ENCODE data around the gene RAB3A. TPM values are rescaled to one million over a fixed set of nuclear protein-coding genes. Genes with fewer than 3 reads are reported as not detected.

RAB3A gene
- total RNA-seq, 1 experiment from 2014 or later = 2.7 TPM

DNA sequence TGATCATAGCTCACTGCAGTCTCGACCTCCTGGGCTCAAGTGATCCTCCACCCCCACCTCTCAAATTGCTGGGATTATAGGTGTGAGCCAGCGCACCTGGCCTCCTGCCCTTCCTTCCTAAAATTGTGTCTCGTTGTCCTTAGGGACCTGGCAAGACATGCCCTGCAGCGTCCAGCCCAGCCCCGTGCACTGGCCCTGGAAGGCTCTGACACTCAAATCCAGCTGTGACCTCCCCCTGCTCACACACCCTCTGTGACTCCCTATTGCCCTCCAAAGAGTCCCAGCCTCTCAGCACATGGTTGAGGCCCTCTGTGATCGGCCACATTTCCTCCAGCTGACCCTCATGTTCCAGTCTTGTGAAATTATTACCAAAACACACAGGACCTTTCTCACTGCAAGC lies 5.9 kb downstream of the RAB3A start:
- no peak for DNase-seq (ENCODE audit: low spot score)

DNA sequence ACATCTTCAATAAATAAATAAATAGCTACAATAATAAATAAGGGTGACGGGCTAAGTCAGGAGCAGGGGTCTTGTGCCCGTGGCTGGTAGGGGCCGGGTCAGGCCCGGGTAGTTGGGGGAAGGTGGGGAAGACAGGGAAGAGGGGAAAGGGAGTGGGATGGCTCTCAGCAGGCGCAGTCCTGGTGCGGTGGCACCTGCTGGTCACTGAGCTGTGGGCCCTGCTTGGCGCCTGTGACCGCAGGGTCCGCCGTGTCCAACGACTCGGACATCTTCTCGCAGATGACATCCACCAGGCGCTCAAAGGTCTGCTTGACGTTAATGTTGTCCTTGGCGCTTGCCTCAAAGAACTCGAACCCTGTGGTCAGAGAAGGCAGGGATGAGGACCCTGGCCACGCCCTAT lies 6.5 kb downstream of the RAB3A start:
- no peak for DNase-seq (ENCODE audit: low spot score)

DNA sequence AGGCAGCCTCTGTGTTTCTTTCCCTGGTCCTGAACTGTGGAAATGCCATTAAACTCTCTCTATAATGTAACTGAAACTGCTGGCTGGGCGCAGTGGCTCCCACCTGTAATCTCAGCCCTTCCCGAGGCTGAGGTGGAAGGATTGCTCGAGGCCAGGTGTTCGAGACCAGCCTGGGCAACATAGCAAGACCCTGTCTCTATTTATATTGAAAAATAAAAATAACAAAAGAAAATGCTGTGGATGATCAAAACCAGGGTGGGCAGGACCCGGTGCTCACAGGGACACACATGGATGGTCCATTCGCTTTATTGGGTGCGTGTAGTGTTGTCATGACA lies 7.4 kb downstream of the RAB3A start:
- DNase-seq (ENCODE audit: low spot score) = no peak

DNA sequence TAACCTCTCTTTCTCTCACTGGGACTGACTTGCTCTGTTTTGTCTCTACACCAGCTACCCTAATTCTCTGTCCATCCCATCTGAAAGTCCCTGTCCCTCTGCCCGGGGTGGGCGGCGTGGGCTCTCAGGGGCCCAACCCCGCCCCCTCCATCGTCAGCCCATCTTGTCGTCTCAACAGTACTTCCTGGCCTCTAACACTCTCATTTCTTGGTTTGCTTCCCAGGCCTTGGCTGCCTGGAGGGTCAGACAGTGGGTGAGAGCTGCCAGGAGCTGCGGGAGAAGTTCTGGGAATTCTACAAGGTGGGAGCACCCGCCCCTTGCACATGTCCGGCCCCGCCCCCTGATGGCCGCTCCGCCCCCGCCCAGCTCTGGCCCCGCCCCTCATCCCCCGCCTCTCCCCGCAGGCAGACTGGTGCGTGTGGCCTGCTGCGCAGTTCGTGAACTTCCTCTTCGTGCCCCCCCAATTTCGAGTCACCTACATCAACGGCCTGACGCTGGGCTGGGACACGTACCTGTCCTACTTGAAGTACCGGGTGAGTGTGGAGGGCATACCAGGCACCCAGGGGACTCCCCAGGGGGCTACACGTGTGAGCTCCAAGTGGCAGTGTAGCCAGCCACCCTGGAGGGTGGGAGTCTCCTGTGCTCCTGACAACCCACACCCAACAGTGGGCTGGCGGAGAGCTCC lies 9.1 kb downstream of the RAB3A start:
- no peak for DNase-seq (ENCODE audit: low spot score)

- no peak for DNase-seq (ENCODE audit: low spot score)
Observed at GRCh38 chr19:18194181-18194530, 9.7 kb downstream of the RAB3A start.

DNA sequence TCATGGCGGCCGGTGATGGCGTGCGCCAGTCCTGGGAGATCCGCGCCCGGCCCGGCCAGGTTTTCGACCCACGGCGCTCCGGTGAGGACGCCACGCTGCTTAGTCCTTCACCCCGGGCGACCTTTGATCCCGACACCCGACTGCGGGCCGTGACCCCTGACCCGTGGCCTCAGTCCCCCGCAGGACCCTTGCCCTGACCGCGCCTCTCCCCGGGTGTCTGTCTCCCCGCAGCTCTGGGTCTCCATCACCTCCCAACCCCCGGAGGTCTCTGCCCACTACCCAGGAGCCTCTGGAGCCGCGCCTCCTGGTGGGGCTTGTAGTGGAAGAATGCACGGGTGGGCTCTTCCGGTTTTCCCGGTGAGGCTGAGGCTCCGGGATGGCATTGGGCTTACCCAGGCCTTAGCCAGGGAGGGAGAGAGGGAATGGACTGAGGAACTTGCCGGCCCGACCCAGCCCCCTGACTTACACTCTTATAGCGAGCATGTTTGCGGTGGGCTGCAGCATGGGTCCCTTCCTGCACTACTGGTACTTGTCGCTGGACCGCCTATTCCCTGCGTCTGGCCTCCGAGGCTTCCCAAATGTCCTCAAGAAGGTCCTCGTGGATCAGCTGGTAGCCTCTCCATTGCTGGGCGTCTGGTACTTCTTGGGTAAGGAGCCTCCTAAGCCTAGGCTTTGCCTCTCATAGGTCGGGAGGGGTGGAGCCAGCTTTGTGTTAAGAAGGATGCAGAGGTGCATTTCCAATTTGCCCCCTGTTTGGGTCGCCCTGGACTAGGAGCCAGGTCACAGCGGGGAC lies 10.3 kb downstream of the RAB3A start:
- DNase-seq (ENCODE audit: low spot score) = no peak

- peak; percentile 97 for DNase-seq (ENCODE audit: low spot score)
Observed at GRCh38 chr19:18192673-18193387, 11.0 kb downstream of the RAB3A start, which contains the start of gene MPV17L2. TSS of gene MPV17L2 (plus strand) at chr19:18193218. CDS start at chr19:18193282, 64 bp downstream.

DNA sequence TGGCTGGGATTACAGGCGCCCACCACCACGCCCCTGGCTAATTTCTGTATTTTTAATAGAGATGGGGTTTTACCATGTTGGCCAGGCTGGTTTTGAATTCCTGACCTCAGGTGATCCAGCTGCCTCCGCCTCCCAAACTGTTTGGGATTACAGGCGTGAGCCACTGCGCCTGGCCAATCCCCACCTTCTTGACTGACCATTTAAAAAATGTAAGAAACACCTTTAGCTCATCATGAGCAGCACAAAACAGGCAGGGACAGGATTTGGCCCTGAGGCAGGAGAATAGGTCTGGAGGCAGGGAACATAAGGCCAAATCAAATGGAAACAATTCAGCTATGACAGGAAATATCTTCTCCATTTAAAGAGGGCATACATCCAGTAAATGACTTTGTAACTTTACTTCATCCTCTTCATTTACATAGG lies 12.2 kb downstream of the RAB3A start:
- no peak for DNase-seq (ENCODE audit: low spot score)

- no peak for DNase-seq (ENCODE audit: low spot score)
Observed at GRCh38 chr19:18190278-18190677, 13.6 kb downstream of the RAB3A start.

DNA sequence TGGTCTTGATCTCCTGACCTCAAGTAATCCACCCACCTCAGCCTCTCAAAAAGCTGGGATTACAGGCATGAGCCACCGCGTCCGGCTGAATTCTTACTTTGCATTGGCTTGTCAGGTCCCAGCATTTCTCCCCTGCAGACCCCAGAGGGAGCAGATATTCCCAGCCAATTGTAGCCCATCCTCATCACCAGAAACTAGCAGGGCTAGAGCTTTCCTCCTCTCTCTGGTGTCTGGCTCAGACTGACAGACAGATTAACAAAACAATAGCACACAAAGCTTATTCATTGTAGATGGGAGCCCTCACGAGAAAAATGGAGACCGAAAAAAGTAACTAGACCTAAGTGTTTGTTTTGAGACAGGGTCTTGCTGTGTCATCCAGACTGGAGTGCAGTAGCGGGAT lies 18.3 kb downstream of the RAB3A start:
- DNase-seq (ENCODE audit: low spot score) = no peak

DNA sequence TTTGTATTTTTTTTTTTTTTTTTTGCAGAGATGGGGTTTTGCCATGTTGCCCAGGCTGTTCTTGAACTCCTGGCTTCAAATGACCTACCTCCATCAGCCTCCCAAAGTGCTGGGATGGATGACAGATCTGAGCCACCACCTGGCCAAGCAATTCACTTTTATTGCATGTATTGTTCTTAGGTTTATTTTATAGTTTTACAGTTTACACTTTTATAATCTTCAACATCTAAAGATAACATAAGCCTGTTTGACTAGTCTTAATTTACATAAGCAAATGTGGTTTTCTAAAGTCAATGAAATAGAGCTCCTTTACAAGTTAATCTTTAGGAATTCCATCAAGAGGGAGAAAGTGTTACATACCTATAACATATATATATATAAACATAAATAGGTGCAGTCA lies 20.3 kb downstream of the RAB3A start:
- no peak for DNase-seq (ENCODE audit: low spot score)

- no peak for DNase-seq (ENCODE audit: low spot score)
Observed at GRCh38 chr19:18179957-18180356, 23.9 kb downstream of the RAB3A start.

DNA sequence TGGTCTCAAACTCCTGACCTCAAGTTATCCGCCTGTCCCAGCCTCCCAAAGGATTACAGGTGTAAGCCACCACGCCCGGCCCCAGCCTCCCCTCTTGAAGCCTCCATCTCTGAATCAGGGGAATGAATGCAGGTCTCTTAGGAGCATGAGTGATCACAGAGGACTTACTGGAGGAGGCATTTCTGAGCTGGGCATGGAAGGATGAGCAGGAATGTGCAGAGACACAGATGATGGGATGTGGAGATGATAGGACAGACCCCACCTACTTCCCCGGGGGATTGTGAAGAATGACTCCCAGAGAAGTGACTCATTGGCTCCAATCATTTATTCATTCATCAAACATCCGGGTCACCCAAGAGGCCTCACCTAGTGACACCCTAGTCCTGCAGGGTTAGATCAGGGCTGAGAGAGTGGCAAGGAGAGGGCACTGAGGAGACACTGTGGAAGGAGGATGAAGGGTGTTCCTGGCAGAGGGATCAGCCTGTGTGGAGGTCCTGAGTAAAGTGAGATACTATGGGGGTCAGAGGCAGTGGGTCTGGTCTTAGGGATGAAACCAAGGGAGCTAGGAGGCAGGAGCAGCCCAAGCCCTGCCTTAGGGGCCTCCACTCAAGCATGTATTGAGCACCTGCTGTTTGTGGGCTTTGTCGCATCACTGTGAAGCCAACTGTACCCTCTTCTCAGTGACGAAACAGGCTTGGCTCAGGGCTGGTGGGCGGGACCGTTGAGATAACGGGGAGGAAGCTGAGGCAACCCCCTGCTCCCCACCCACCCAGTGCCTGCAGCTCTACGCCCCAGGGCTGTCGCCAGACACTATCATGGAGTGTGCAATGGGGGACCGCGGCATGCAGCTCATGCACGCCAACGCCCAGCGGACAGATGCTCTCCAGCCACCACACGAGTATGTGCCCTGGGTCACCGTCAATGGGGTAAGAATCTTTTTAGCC lies 27.2 kb downstream of the RAB3A start:
- DNase-seq (ENCODE audit: low spot score) = no peak

GRCh38 chr19:18174983-18175382 lies 28.9 kb downstream of the RAB3A start:
- no peak for DNase-seq (ENCODE audit: low spot score)

- no peak for DNase-seq (ENCODE audit: low spot score)
Observed at GRCh38 chr19:18173572-18174288, 30.1 kb downstream of the RAB3A start, which contains the start of gene IFI30. TSS of gene IFI30 (plus strand) at chr19:18173813. CDS start at chr19:18173842, 29 bp downstream.

- DNase-seq (ENCODE audit: low spot score) = no peak
Observed at GRCh38 chr19:18173054-18173571, 30.7 kb downstream of the RAB3A start.

- DNase-seq (ENCODE audit: low spot score) = no peak
Observed at GRCh38 chr19:18172331-18173053, 31.4 kb downstream of the RAB3A start.

GRCh38 chr19:18171605-18172327 lies 32.1 kb downstream of the RAB3A start:
- DNase-seq (ENCODE audit: low spot score) = no peak

GRCh38 chr19:18170714-18171255 lies 33.1 kb downstream of the RAB3A start:
- DNase-seq (ENCODE audit: low spot score) = no peak

Measured in HT-29 (cell line).